K562 (cell line): Measurements from ENCODE around the gene NACA2. TPM values are rescaled to one million over a fixed set of nuclear protein-coding genes. Genes with fewer than 3 reads are reported as not detected.

Experiments used
- AFF4 ChIP-seq: sonication (generic); formaldehyde crosslinking; IDR thresholded peaks from 2 replicates; pipeline ENCODE4 v1.8.0; 2023; ENCODE audit warnings: mild to moderate bottlenecking, missing genetic modification reagents
- CEBPB ChIP-seq: fragments of 450-650 bp; IDR thresholded peaks from 2 replicates; pipeline ENCODE4 v1.6.1; 2016; ENCODE audit warnings: missing genetic modification characterization, missing compliant biosample characterization
- ETS2 ChIP-seq: IDR thresholded peaks from 2 replicates; pipeline ENCODE4 v1.6.1; 2016; ENCODE audit warnings: borderline replicate concordance, missing genetic modification characterization, mild to moderate bottlenecking, moderate library complexity, missing compliant biosample characterization; ENCODE audit not compliant: poor library complexity, severe bottlenecking
- ETV5 ChIP-seq: sonication (generic); formaldehyde crosslinking; IDR thresholded peaks from 2 replicates; pipeline ENCODE4 v1.4.0; 2020; ENCODE audit warnings: low read depth, mild to moderate bottlenecking, missing genetic modification reagents
- POLR2B ChIP-seq: fragments of 450-650 bp; IDR thresholded peaks from 2 replicates; pipeline ENCODE4 v1.6.1; 2018; ENCODE audit warnings: low read depth; ENCODE audit not compliant: partially characterized antibody
- ZNF551 ChIP-seq: fragments of 250-450 bp; sonication (Bioruptor Pico); IDR thresholded peaks from 2 replicates; pipeline ENCODE4 v1.5.0; 2021; ENCODE audit warnings: mild to moderate bottlenecking, moderate library complexity
- polyA plus RNA-seq, 8 experiments: library from polyadenylated mRNA; depleted of rRNA in 4 of 8; stranded (reverse) in 5 of 8; unstranded in 3 of 8; fragments of >200 nt; fragmentation: Nextera tagmentation in 2 of 8; fragmentation: Illumina TruSeq in 1 of 8; extraction: Ambion mirVana in 2 of 8; extraction: Trizol in 1 of 8; gene quantifications; 2 replicates each; pipeline versions ENCODE4 v1.2.1 to v1.2.3, GENCODE V29; 2011 to 2014; ENCODE audit warnings: inconsistent platforms in 1 of 8, missing spikeins in 1 of 8
- total RNA-seq, 7 experiments: library from RNA; depleted of rRNA in 6 of 7; stranded (reverse); fragments of >200 nt in 6 of 7; fragmentation: Illumina TruSeq in 2 of 7; extraction: Trizol in 2 of 7; gene quantifications; 2 replicates each; pipeline versions ENCODE4 v1.2.1 to v1.2.3, GENCODE V29; 2011 to 2021; ENCODE audit warnings: low replicate concordance in 1 of 7
- TF ChIP-seq, protein P1 (sequence below): fragments of 200-800 bp; sonication (Bioruptor generic); IDR thresholded peaks from 2 replicates; pipeline ENCODE4 v1.6.1; 2016; ENCODE audit warnings: missing genetic modification characterization, missing compliant biosample characterization

NACA2 gene
- total and polyA plus RNA-seq, 9 of the 15 experiments (the other 6 are each of a cell fraction or from before 2014, with no cell fraction given): 0.13 to 0.29 (median 0.23) TPM; not detected in 4

GRCh38 chr17:61611323-61611722 lies 20.3 kb upstream of the NACA2 start (continued):
- TF ChIP-seq AFF4 (CRISPR knock-in tag): no peak
- TF ChIP-seq ETV5 (CRISPR knock-in tag): no peak
- no peak for TF ChIP-seq ETS2
- TF ChIP-seq, protein P1, sequence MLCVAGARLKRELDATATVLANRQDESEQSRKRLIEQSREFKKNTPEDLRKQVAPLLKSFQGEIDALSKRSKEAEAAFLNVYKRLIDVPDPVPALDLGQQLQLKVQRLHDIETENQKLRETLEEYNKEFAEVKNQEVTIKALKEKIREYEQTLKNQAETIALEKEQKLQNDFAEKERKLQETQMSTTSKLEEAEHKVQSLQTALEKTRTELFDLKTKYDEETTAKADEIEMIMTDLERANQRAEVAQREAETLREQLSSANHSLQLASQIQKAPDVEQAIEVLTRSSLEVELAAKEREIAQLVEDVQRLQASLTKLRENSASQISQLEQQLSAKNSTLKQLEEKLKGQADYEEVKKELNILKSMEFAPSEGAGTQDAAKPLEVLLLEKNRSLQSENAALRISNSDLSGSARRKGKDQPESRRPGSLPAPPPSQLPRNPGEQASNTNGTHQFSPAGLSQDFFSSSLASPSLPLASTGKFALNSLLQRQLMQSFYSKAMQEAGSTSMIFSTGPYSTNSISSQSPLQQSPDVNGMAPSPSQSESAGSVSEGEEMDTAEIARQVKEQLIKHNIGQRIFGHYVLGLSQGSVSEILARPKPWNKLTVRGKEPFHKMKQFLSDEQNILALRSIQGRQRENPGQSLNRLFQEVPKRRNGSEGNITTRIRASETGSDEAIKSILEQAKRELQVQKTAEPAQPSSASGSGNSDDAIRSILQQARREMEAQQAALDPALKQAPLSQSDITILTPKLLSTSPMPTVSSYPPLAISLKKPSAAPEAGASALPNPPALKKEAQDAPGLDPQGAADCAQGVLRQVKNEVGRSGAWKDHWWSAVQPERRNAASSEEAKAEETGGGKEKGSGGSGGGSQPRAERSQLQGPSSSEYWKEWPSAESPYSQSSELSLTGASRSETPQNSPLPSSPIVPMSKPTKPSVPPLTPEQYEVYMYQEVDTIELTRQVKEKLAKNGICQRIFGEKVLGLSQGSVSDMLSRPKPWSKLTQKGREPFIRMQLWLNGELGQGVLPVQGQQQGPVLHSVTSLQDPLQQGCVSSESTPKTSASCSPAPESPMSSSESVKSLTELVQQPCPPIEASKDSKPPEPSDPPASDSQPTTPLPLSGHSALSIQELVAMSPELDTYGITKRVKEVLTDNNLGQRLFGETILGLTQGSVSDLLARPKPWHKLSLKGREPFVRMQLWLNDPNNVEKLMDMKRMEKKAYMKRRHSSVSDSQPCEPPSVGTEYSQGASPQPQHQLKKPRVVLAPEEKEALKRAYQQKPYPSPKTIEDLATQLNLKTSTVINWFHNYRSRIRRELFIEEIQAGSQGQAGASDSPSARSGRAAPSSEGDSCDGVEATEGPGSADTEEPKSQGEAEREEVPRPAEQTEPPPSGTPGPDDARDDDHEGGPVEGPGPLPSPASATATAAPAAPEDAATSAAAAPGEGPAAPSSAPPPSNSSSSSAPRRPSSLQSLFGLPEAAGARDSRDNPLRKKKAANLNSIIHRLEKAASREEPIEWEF (CRISPR knock-in tag): no peak
- no peak for TF ChIP-seq ZNF551 (CRISPR knock-in tag)
- TF ChIP-seq CEBPB: no peak
- TF ChIP-seq POLR2B: no peak
